ENCODE results near the gene ITGB3BP. TPM values are rescaled to one million over a fixed set of nuclear protein-coding genes. Genes with fewer than 3 reads are reported as not detected.

ITGB3BP gene
- total RNA-seq, 1 experiment from 2014 or later, result 47.2 TPM

DNA sequence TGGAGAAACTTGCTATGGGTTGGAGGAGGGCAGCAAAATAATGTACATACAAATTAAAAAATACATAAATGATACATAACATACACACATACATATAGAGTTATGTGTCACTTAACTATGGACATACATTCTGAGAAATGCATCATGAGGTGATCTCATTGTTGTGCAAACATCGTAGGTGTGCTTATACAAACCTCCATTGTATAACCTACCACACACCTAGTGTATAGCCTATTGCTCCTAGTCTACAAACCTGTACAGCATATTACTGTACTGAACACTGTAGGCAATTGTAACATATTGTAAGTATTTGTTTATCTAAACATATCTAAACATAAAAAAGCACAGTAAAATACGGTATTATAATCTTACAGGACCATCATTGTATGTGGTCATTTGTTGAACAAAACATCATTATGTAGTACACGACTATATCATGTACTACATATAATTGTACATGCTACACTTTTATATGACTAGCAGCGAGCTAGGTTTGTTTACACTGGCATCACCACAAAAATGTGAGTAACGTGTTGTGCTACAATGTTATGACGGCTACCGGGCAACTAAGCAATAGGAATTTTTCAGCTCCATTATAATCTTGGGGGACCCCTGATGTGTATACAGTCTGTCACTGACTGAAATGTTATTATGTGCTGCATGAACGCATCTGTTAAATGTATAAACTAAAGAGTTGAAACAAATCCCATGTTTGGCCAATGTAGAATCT, 35.5 kb downstream of the ITGB3BP start:
- H2BK15ac ChIP-seq (ENCODE audit: low read depth, low read length), result no peak overlapping the region
- no peak overlapping the region for H3K23ac ChIP-seq (ENCODE audit: insufficient read length, low read depth, low read length)
- H4K8ac ChIP-seq (replicated peaks; ENCODE audit: insufficient read length, low read depth, low read length), result no peak overlapping the region
- no peaks in the 10 kb centered on the region for H3K4me1 ChIP-seq (ENCODE audit: insufficient read depth, low read length)
- no peak overlapping the region for H3K9ac ChIP-seq (ENCODE audit: extremely low read depth, insufficient read length, low read length)
- H3T11ph ChIP-seq (ENCODE audit: low read length), result no peak overlapping the region
- no peak overlapping the region for H2BK20ac ChIP-seq (ENCODE audit: low read depth, low read length, poor library complexity, severe bottlenecking)
- H2BK120ac ChIP-seq (ENCODE audit: low read depth, low read length, poor library complexity, severe bottlenecking), result no peak overlapping the region
- no peak overlapping the region for H3K4me3 Mint-ChIP-seq
- H3K9me3 ChIP-seq (ENCODE audit: control insufficient read depth, low read depth, low read length), result no peaks in the 10 kb centered on the region
- H2AFZ ChIP-seq (ENCODE audit: low read length), result no peak overlapping the region
- H3K4me1 Mint-ChIP-seq, result peaks cover 0 to 2% of the 10 kb centered on the region in 2 experiments; a peak in 1 of 4 replicates
- WGBS (ENCODE audit: extremely low coverage, insufficient read length, low lambda C conversion rate), result no CpG with 5 or more reads among the region's 8 CpGs
- no peaks in the 10 kb centered on the region for H3K79me2 ChIP-seq (ENCODE audit: insufficient read depth, low read length)
- no peak overlapping the region for H3K18ac ChIP-seq (ENCODE audit: insufficient read length, low read depth, low read length)
- H3K27me3 ChIP-seq (ENCODE audit: insufficient read depth, low read length), result no peaks in the 10 kb centered on the region
- H3K27ac ChIP-seq (ENCODE audit: insufficient read length, low read depth, low read length), result no peak overlapping the region
- TF ChIP-seq, protein P1, sequence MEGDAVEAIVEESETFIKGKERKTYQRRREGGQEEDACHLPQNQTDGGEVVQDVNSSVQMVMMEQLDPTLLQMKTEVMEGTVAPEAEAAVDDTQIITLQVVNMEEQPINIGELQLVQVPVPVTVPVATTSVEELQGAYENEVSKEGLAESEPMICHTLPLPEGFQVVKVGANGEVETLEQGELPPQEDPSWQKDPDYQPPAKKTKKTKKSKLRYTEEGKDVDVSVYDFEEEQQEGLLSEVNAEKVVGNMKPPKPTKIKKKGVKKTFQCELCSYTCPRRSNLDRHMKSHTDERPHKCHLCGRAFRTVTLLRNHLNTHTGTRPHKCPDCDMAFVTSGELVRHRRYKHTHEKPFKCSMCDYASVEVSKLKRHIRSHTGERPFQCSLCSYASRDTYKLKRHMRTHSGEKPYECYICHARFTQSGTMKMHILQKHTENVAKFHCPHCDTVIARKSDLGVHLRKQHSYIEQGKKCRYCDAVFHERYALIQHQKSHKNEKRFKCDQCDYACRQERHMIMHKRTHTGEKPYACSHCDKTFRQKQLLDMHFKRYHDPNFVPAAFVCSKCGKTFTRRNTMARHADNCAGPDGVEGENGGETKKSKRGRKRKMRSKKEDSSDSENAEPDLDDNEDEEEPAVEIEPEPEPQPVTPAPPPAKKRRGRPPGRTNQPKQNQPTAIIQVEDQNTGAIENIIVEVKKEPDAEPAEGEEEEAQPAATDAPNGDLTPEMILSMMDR (conservative IDR thresholded peaks at IDR 0.05), result no peak
- H4K5ac ChIP-seq (ENCODE audit: insufficient read length, low read depth, low read length), result no peak overlapping the region
- H3K27me3 Mint-ChIP-seq (ENCODE audit: low read depth), result no peaks in the 10 kb centered on the region
- H3K23me2 ChIP-seq (ENCODE audit: insufficient read length, low read depth, low read length, poor library complexity, severe bottlenecking), result no peaks in the 10 kb centered on the region
- no peaks in the 10 kb centered on the region for H3K36me3 Mint-ChIP-seq (ENCODE audit: insufficient read depth in 1 of 3, low read depth in 3 of 3)
- no peak overlapping the region for H2BK12ac ChIP-seq (ENCODE audit: insufficient read length, low read depth, low read length)
- no peak overlapping the region for H3K56ac ChIP-seq (ENCODE audit: insufficient read length, low read depth, low read length)
- DNase-seq, result no peak
- H3K14ac ChIP-seq (ENCODE audit: insufficient read depth, low read length), result no peak overlapping the region
- H2BK5ac ChIP-seq (ENCODE audit: insufficient read length, low read length), result no peak overlapping the region
- no peak overlapping the region for H3K27ac Mint-ChIP-seq
- no peaks in the 10 kb centered on the region for H3K79me1 ChIP-seq (ENCODE audit: insufficient read depth, low read depth, low read length, poor library complexity, severe bottlenecking)
- no peak overlapping the region for H2AK5ac ChIP-seq (ENCODE audit: insufficient read length, low read length)
- no peak overlapping the region for H3K4ac ChIP-seq (ENCODE audit: low read depth, low read length)
- no peak overlapping the region for H4K91ac ChIP-seq (ENCODE audit: insufficient read length, low read depth, low read length)
- H3K4me2 ChIP-seq (ENCODE audit: insufficient read depth, insufficient read length, low read length), result no peak overlapping the region
- H3K9me3 Mint-ChIP-seq, result no peaks in the 10 kb centered on the region
- H4K20me1 ChIP-seq (ENCODE audit: control insufficient read depth, insufficient read depth, insufficient read length), result no peaks in the 10 kb centered on the region

Measured in H9 (cell line).